Astrocyte (in vitro differentiated cells and primary cell): ENCODE data around the gene TMEM256. TPM values are rescaled to one million over a fixed set of nuclear protein-coding genes. Genes with fewer than 3 reads are reported as not detected.

ENCODE experiments used
- DNase-seq: peaks from one replicate; pipeline ENCODE4 v3.0.0-alpha.2; 2010; ENCODE audit warnings: low read depth
- FAIRE-seq: peaks from 2 replicates; lab custom pipeline; 2011; peaks lifted over from hg19 to GRCh38; lab: Jason Lieb, UNC
- H2AFZ ChIP-seq: 2 replicates; pipeline ENCODE4 v1.6.0; 2012; ENCODE audit warnings: low read depth, low read length, inconsistent platforms
- H3K27ac ChIP-seq: 2 replicates; pipeline ENCODE4 v1.5.1; 2011; ENCODE audit warnings: low read depth, low read length, inconsistent platforms
- H3K27me3 ChIP-seq: 2 replicates; pipeline ENCODE4 v1.6.0; 2011; ENCODE audit warnings: low read length, inconsistent platforms; ENCODE audit not compliant: insufficient read depth
- H3K36me3 ChIP-seq: 2 replicates; pipeline ENCODE4 v1.5.1; 2011; ENCODE audit warnings: low read length, inconsistent platforms; ENCODE audit not compliant: insufficient read depth
- H3K4me1 ChIP-seq: 2 replicates; pipeline ENCODE4 v1.5.1; 2011; ENCODE audit warnings: low read length, inconsistent platforms; ENCODE audit not compliant: insufficient read depth
- H3K4me2 ChIP-seq: 2 replicates; pipeline ENCODE4 v1.6.0; 2012; ENCODE audit warnings: low read length, inconsistent platforms
- H3K4me3 ChIP-seq: 2 replicates; pipeline ENCODE4 v1.5.1; 2011; ENCODE audit warnings: low read depth, mild to moderate bottlenecking, low read length, inconsistent platforms; ENCODE audit not compliant: insufficient read depth
- H3K79me2 ChIP-seq: 2 replicates; pipeline ENCODE4 v1.6.0; 2012; ENCODE audit warnings: mild to moderate bottlenecking, low read length, inconsistent platforms; ENCODE audit not compliant: insufficient read depth
- H3K9ac ChIP-seq: 2 replicates; pipeline ENCODE4 v1.6.0; 2012; ENCODE audit warnings: mild to moderate bottlenecking, low read length, inconsistent platforms
- H3K9me3 ChIP-seq: 2 replicates; pipeline ENCODE4 v1.5.1; 2012; ENCODE audit warnings: low read depth, mild to moderate bottlenecking, low read length, inconsistent platforms; ENCODE audit not compliant: insufficient read depth
- H4K20me1 ChIP-seq: 2 replicates; pipeline ENCODE4 v1.6.0; 2012; ENCODE audit warnings: low read length, inconsistent platforms; ENCODE audit not compliant: insufficient read depth
- H3K27ac Mint-ChIP-seq: one replicate; pipeline ENCODE4 v1.8.0; 2021; ENCODE audit warnings: mild to moderate bottlenecking, mixed read lengths; ENCODE audit not compliant: unreplicated experiment
- H3K27me3 Mint-ChIP-seq: one replicate; pipeline ENCODE4 v1.8.0; 2021; ENCODE audit warnings: low read depth, mixed read lengths; ENCODE audit not compliant: unreplicated experiment
- H3K36me3 Mint-ChIP-seq: one replicate; pipeline ENCODE4 v1.8.0; 2021; ENCODE audit warnings: low read depth, mixed read lengths; ENCODE audit not compliant: unreplicated experiment
- H3K4me1 Mint-ChIP-seq: one replicate; pipeline ENCODE4 v1.8.0; 2021; ENCODE audit warnings: low read depth, mixed read lengths; ENCODE audit not compliant: unreplicated experiment
- H3K4me3 Mint-ChIP-seq: one replicate; pipeline ENCODE4 v1.8.0; 2021; ENCODE audit warnings: mild to moderate bottlenecking, moderate library complexity, mixed read lengths; ENCODE audit not compliant: unreplicated experiment
- H3K9me3 Mint-ChIP-seq: one replicate; pipeline ENCODE4 v1.8.0; 2021; ENCODE audit warnings: mild to moderate bottlenecking, mixed read lengths; ENCODE audit not compliant: unreplicated experiment
- EZH2 ChIP-seq: IDR thresholded peaks from 2 replicates; pipeline ENCODE4 v1.6.1; 2012; ENCODE audit warnings: mild to moderate bottlenecking, low read length, inconsistent platforms; ENCODE audit not compliant: insufficient read depth
- total RNA-seq: library from RNA; stranded (reverse); gene quantifications from 2 replicates; pipeline ENCODE4 v1.2.1, GENCODE V29; 2021
- TF ChIP-seq, protein P1 (sequence below): IDR thresholded peaks from 2 replicates; pipeline ENCODE4 v1.5.1; 2011; ENCODE audit warnings: low read depth, mild to moderate bottlenecking, inconsistent platforms, low read length, moderate library complexity; ENCODE audit not compliant: insufficient read depth

Gene TMEM256
- total RNA-seq, 1 donor from 2014 or later = 45.7 TPM

DNA sequence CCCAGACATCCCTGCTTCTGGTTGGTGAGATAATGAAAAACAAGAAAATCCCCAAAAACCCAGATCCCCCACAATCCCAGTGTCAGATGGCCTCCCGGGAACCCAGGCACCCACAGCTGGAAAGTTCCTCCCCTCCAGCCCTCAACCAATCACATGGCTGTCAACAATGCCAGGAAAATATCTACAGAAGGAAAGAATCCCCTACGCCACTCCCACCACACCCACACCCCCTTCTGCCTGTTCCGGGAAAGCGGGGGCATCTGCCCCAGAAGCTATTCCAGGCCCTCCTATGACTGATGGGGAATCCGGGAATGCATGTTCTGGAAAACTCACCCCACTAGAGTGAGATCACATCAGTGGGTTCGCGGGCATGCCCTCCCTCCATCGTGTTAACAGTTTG lies 47.1 kb downstream of the TMEM256 start:
- Mint-ChIP-seq H3K4me1 (peaks cover 15% of the 10 kb centered on the region), H3K27ac (peak overlapping the region; percentile 18), H3K4me3 (peak overlapping the region; percentile 34), H3K9me3 (no peaks in the 10 kb centered on the region), H3K36me3 (no peaks in the 10 kb centered on the region), H3K27me3 (no peaks in the 10 kb centered on the region)
- Histone ChIP-seq H3K4me2 (no peak overlapping the region), H3K79me2 (peaks cover 27% of the 10 kb centered on the region), H3K27me3 (peaks cover 3% of the 10 kb centered on the region), H2AFZ (no peak overlapping the region), H3K9ac (no peak overlapping the region), H3K4me1 (peaks cover 25% of the 10 kb centered on the region), H3K9me3 (no peaks in the 10 kb centered on the region), H3K36me3 (no peaks in the 10 kb centered on the region), H3K4me3 (no peak overlapping the region), H4K20me1 (peaks cover 25% of the 10 kb centered on the region), H3K27ac (no peak overlapping the region)
- FAIRE-seq (no peak), DNase-seq (no peak)
- no peak for TF ChIP-seq EZH2
- TF ChIP-seq, protein P1, sequence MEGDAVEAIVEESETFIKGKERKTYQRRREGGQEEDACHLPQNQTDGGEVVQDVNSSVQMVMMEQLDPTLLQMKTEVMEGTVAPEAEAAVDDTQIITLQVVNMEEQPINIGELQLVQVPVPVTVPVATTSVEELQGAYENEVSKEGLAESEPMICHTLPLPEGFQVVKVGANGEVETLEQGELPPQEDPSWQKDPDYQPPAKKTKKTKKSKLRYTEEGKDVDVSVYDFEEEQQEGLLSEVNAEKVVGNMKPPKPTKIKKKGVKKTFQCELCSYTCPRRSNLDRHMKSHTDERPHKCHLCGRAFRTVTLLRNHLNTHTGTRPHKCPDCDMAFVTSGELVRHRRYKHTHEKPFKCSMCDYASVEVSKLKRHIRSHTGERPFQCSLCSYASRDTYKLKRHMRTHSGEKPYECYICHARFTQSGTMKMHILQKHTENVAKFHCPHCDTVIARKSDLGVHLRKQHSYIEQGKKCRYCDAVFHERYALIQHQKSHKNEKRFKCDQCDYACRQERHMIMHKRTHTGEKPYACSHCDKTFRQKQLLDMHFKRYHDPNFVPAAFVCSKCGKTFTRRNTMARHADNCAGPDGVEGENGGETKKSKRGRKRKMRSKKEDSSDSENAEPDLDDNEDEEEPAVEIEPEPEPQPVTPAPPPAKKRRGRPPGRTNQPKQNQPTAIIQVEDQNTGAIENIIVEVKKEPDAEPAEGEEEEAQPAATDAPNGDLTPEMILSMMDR = no peak

DNA sequence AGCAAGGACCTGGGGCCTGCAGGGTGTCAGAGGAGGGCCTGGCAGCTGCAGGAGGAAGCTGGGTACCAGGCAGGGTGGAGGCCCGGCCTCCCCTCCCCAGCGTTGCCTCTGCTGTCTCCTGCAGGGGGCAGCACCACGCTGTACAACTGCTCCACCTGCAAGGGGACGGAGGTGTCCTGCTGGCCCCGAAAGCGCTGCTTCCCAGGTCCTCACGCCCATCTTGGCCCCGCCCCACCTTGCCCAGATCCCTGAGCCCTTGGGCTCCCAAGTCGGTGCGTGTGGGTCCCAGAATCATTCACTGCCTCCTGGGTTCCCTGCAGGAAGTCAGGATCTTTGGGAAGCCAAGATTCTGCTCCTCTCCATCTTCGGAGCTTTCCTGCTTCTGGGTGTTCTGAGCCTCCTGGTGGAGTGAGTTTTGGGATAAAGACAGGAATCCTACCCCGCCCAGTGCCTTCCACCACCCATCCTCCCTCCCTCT lies 47.8 kb downstream of the TMEM256 start:
- peaks cover 25% of the 10 kb centered on the region for H4K20me1 ChIP-seq
- no peaks in the 10 kb centered on the region for H3K9me3 ChIP-seq
- peak; percentile 24 for DNase-seq
- no peak overlapping the region for H3K4me2 ChIP-seq
- H2AFZ ChIP-seq = no peak overlapping the region
- peaks cover 29% of the 10 kb centered on the region for H3K79me2 ChIP-seq
- Mint-ChIP-seq H3K4me3 (no peak overlapping the region), H3K4me1 (peaks cover 15% of the 10 kb centered on the region), H3K27ac (no peak overlapping the region), H3K36me3 (no peaks in the 10 kb centered on the region), H3K9me3 (no peaks in the 10 kb centered on the region), H3K27me3 (no peaks in the 10 kb centered on the region)
- peaks cover 3% of the 10 kb centered on the region for H3K27me3 ChIP-seq
- H3K36me3 ChIP-seq = no peaks in the 10 kb centered on the region
- no peak overlapping the region for H3K27ac ChIP-seq
- no peak for FAIRE-seq
- TF ChIP-seq EZH2 = no peak
- TF ChIP-seq, protein P1 = peak; percentile 56
- no peak overlapping the region for H3K9ac ChIP-seq
- no peak overlapping the region for H3K4me3 ChIP-seq
- peaks cover 25% of the 10 kb centered on the region for H3K4me1 ChIP-seq

DNA sequence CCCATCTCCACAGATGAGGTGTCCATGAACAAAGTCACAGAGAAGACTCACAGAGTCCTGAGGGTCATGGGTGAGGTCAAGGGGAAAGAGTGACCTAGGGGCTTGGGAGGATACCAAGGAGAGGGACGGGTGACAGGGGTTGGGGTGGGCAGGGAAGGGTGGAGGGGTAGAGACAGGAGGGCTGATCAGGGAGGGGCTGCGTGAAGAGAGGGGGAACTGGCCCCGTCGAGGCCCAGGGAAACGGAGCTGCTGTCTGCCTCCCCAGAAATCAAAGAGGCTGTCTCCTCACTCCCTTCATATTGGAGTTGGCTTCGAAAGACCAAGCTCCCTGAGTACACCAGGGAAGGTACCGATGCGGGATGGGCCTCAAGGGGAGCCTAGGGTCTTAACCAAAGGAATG lies 48.3 kb downstream of the TMEM256 start:
- no peaks in the 10 kb centered on the region for H3K27me3 Mint-ChIP-seq
- peaks cover 3% of the 10 kb centered on the region for H3K27me3 ChIP-seq
- H3K4me3 Mint-ChIP-seq = no peak overlapping the region
- H4K20me1 ChIP-seq = peaks cover 25% of the 10 kb centered on the region
- H3K79me2 ChIP-seq = peaks cover 34% of the 10 kb centered on the region
- H3K36me3 Mint-ChIP-seq = no peaks in the 10 kb centered on the region
- H3K9me3 ChIP-seq = no peaks in the 10 kb centered on the region
- H3K4me1 ChIP-seq = peaks cover 25% of the 10 kb centered on the region
- TF ChIP-seq, protein P1 = no peak
- no peak for TF ChIP-seq EZH2
- H3K4me2 ChIP-seq = no peak overlapping the region
- no peaks in the 10 kb centered on the region for H3K36me3 ChIP-seq
- no peak overlapping the region for H3K27ac ChIP-seq
- FAIRE-seq = no peak
- no peak overlapping the region for H3K4me3 ChIP-seq
- peaks cover 15% of the 10 kb centered on the region for H3K4me1 Mint-ChIP-seq
- DNase-seq = no peak
- H3K9me3 Mint-ChIP-seq = no peaks in the 10 kb centered on the region
- no peak overlapping the region for H3K9ac ChIP-seq
- no peak overlapping the region for H3K27ac Mint-ChIP-seq
- H2AFZ ChIP-seq = no peak overlapping the region
